RPMI8226 (cell line): ENCODE results near the gene SMAD6.

Experiments used
- DNase-seq: peaks from one replicate; pipeline ENCODE4 v3.0.0-alpha.2; 2015

The SMAD6 gene

GRCh38 chr15:66721954-66722353 lies 19.9 kb downstream of the SMAD6 start:
- no peak for DNase-seq

GRCh38 chr15:66722757-66723540 lies 20.9 kb downstream of the SMAD6 start:
- peak; percentile 85 for DNase-seq

DNA sequence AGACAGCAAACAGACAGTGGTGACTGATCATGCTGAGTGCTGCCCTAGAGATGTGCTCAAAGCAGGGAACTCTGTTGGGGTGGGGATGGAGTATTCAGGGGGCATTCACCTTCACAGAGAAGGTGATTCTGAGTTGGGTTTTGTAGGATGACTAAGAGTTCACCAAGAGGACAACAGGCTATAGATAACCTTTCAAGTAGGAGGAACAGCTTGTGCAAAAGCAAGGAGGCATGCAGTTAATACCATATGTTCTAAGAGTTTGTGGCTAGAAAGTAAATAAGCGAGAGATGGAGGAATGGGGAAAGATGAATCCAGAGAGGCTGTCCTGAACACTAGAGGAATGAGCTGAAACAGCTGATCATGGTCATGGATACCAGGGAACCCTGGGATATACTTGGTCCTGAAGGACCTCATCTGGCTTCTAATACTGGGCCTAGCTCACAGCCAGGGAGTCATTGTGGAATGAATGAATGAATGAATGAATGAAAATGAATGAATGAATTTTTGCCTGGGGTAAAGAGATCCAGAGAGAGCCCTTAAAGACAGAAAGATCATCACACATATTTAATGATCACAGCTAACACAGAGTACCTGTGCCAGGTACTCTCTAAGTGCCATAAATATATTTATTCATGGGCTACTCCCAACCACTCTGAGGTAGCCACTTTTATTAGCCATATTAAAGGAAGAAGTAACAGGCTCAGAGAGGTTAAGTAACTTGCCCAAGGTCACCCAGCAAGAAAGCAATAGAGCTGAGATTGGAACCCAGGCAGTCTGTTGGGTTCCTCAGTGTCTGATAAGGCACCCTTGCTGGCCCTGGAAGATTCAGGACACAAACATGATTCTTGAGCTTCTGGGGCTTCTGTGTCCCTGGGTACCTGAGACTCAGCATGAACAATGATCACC lies 22.0 kb downstream of the SMAD6 start:
- no peak for DNase-seq

- DNase-seq, result no peak
Measured at GRCh38 chr15:66724732-66725463, 22.9 kb downstream of the SMAD6 start.

DNA sequence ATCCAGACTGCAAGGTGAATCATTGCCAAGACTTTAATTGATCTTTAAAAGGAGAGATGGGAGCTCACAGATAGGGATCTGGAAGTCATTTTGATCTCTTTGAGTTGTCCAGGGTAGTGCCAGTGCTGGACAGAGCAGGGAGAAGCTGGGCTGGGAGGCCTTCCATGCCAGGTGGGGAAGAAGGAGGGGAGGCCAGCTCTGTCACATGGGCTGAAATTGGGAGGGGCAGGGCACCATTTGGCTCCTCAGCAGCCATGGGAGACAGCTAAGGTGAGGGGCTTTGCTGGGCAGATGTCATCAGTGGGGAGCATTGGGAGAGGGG lies 23.4 kb downstream of the SMAD6 start:
- DNase-seq, result no peak

GRCh38 chr15:66726386-66726785 lies 24.4 kb downstream of the SMAD6 start:
- DNase-seq, result no peak

GRCh38 chr15:66729331-66729951 lies 27.4 kb downstream of the SMAD6 start:
- no peak for DNase-seq

- DNase-seq, result no peak
Measured at GRCh38 chr15:66730168-66731021, 28.4 kb downstream of the SMAD6 start.

GRCh38 chr15:66733976-66734375 lies 31.9 kb downstream of the SMAD6 start:
- DNase-seq, result no peak

GRCh38 chr15:66734961-66735908 lies 33.2 kb downstream of the SMAD6 start:
- DNase-seq, result no peak

- DNase-seq, result no peak
Measured at GRCh38 chr15:66735909-66736305, 33.9 kb downstream of the SMAD6 start.

- no peak for DNase-seq
Measured at GRCh38 chr15:66737243-66738010, 35.4 kb downstream of the SMAD6 start.

DNA sequence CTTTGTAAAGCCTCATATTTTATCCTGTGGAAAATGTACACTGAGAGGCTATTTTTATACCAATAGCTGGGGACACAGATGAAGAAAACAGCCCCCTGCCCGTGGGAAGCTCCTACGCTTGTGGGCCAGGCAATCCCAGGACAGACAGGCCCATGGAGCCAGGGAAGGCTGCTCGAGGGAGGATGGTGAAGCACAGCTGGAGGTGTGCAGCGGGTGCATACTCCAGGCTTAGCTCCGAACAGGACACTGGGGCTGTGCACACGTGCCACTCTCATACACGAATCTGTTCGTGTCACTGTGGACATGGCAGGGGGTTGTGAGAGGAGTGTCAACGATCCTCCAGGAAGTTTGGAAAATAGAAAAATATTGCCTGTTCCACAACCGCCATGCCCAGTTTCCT lies 36.1 kb downstream of the SMAD6 start:
- DNase-seq, result no peak

DNA sequence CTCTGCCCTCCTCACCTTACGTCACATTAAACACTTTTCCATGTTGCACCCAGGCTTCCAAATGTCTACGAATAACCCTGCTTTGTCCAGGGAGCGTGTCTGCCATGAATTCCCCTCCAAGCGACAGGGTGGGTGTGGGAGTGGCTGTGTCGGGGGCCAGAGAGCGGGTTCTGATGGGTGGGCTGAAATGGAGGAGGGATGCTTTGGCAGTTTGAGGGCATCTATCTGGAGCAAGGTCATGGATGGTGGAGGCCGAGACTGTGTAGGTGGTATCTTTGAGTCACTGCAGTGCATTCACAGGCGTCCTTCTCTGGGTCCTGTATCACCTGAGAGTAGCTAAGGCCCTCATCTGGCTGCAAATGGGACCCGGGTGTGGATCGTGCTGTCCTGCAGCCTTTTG lies 36.6 kb downstream of the SMAD6 start:
- DNase-seq, result no peak

DNA sequence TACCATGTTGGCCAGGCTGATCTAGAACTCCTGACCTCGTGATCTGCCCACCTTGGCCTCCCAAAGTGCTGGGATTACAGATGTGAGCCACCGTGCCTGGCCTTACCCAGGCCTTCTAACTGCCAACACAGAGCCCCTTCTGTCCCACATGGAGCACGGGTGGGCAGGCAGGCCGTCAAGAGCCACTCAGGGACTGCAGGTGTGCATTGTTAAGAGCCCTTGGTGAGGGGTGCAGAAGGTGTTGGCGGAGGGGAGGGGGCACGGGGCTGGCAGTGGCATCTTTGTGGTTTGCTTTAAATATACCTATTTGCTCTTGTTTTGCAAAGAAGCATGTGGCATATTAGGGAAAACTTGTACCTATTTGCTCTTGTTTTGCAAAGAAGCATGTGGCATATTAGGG lies 37.3 kb downstream of the SMAD6 start:
- no peak for DNase-seq

DNA sequence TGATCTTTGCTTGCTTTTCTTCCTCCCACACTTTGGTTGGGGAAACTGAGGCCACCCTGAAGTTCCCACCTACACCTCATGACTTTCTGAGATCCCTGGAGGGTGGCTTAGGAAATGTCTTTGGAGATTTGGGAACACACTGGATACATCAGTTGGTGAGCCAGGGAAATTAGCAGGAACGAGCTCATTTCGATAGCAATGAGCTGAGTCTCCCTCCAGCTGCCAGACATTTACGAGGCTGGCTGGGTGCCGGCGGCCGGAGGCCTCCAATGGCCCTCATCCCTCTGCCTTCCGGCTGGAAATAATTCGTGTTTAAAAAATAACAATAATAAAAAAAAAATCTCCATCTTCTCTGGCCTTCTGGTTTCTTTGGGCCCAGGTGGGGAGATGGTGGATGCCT lies 38.8 kb downstream of the SMAD6 start:
- DNase-seq, result no peak

GRCh38 chr15:66741646-66742045 lies 39.6 kb downstream of the SMAD6 start:
- DNase-seq, result no peak

GRCh38 chr15:66742286-66742685 lies 40.2 kb downstream of the SMAD6 start:
- DNase-seq, result no peak

DNA sequence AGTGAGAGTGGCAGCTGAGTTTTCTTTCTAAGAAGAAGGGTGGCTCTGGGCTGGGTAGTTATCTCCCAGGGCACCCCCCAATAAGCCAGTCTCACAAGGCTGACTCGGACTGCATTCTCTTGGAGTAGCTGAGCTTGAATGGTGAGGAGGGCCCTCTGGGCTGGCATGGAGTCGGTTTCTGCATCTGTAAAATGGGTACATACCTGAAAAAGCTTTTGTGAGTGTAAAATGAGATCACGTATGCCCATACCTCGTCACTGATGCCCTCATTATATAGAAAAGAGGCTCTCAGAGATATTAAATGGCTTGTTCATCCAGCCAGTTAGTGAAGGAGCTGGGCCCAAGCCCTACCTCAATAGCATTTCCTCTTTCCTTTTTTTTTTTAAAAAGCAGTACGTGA lies 41.2 kb downstream of the SMAD6 start:
- no peak for DNase-seq
